T1000 (cell line): ENCODE data around the gene SORBS1.

Experiments
- DNase-seq: peaks from one replicate; lab custom pipeline; 2025; ENCODE audit warnings: mixed read lengths; lab: John Stamatoyannopoulos, UW

The SORBS1 gene

DNA sequence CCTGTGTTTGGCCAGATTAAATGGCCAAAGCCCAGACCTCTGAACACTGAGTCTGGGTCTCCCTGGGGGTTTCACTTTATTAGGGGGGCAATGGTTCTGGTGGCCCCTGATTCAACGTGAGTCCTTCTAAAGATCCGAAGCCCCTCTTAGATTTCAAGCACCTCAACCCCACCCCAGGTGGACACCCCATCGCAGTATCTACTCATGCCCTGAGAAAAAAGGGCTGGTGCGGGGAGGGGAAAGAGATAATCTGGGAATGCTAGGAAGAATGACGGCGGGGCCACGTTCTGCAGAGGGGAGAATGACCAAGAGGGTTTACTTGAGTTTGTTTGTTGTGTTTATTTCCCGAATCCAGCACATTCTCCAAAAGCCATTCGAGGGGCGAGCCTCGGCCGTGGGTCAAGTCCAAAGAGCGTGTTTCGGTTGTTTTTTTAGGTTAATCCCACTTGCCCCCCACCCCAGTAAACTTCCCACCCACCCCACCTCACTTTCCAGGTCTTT is 271.2 kb downstream of the SORBS1 start:
- no peak for DNase-seq

GRCh38 chr10:95289003-95289920 is 271.9 kb downstream of the SORBS1 start:
- no peak for DNase-seq

GRCh38 chr10:95288303-95288702 is 272.9 kb downstream of the SORBS1 start:
- DNase-seq = no peak

- no peak for DNase-seq
Measured at GRCh38 chr10:95287281-95287680, 273.9 kb downstream of the SORBS1 start.

GRCh38 chr10:95286707-95287106 is 274.5 kb downstream of the SORBS1 start:
- DNase-seq = no peak

DNA sequence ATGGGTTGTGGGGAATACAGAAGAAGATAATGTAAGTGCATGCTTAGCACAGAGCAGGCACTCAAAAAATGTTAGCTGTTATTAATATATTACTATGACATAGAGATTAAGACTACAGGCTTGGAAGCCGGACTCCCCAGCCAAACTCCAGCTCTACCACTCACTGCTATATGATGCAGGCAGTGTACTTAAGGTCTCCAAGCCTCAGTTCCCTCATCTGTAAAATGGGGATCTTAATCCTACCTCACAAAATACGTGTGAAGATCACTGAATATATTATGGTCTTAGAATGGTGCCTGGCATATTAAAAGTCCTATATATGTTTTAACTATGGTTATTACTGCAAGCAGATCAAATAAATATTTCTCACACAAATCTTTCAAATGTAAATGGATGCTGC is 275.6 kb downstream of the SORBS1 start:
- no peak for DNase-seq

DNA sequence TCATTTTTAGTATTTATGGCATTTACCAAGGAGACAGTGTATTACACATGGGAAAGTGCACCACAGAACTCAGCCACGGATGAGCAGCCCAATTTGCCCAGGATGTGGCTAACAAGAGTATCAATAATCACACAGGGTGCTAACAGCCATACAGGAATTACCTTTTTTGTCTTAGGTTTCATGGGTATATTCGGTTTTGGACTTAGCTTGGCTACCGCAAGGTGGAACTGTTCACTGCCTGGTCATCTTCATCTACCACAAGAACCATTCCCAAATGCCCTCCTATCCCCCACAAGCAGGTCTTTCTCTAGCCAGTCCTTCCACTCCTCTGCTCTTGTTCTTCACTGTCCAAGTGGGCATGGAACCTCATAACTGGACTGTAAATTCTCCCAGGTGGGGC is 276.4 kb downstream of the SORBS1 start:
- no peak for DNase-seq

DNA sequence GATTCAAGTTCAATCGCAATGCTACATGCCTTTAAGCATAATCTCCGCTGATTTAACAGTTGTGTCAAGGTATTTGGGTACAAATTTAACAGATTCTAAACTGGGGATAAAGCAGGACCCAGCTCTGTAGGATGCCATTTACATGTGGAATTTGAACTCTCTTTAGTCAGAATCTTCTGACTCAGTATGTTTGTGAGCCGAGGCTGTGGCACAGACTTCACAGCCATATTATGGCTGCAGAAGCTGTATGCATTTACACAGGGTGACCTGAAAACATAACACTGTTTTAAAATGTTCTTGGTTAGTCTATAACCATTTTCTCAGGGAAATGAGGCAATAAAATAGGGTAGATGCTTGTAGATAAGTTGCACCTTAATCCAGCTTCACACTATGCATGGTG is 279.1 kb downstream of the SORBS1 start:
- DNase-seq = no peak

DNA sequence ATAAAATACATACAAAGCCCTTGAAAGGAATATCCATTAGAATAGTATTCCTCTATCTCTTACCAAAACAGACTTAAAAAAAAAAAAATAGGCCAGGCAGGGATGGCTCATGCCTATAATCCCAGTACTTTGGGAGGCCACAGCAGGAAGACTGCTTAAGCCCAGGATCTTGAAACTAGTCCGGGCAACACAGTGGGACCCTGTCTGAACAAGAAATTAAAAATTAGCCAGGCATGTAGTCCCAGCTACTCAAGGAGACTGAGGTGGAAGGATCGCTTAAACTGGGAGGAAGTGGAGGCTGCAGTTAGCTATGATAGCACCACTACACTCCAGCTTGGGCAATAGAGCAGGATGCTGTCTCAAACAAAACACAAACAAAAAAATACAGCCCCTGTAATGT is 280.0 kb downstream of the SORBS1 start:
- DNase-seq = no peak

DNA sequence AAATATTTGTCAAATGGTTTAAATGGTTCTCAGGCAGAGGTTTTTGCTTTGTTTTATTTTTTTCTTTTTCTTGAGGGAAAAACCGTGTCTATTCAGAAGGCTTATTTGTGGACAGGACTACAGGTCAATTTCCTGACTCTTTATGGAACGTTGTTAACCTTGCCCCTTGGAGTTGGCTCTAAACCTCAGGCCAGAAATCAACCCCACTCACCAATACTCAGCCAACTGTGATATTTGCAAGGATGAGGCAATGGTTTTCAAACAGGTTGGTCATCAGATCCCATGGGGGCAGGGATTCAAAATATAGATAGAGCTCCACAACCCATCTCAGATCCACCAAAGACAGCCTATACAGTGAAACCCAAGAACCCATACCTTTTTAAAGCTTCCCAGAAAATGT is 280.5 kb downstream of the SORBS1 start:
- no peak for DNase-seq

- DNase-seq = no peak
Measured at GRCh38 chr10:95279042-95279820, 281.9 kb downstream of the SORBS1 start.

DNA sequence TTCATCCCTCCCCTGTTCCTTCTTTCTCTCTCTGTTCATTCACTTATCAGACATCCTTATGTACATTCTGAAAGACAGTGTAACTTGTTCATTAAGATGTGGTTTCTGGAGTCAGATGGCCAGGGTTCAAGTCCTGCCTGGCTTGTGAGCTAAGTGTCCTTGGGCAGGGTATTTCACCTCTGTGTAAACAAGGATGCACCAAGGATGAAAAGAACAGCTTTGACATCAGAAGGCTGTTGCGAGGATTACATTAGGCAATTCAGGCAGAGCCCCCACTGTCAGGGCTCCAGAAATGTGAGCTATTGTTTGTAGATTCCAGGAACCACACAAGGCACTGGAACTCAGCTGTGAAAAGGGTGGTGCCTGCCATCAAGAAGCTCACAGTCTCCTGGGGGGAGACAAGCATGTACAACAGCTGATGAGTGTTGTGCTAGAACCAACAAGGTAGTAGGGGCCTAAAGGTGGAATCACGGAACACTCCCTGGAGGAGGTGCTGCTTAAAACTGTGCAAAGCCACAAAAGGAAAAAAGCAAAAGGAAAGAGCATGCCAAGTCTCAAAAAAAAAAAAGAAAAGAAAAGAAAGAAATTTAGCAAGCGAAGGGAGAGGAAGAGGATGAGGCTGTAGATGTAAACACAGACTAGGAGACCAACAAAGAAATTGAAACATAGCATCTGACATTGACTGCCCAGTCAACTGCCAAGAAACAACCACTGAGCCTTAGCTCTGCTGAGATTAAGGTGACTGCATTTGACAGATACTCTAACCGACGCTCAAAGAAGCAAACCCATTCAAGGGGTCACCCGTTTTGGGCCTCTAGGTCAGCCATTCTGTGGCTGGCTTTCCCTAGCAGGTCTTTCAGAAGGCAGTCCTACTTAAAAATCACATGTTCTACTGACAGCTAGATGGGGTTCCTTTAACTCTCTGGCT is 282.8 kb downstream of the SORBS1 start:
- no peak for DNase-seq

GRCh38 chr10:95277614-95278013 is 283.6 kb downstream of the SORBS1 start:
- no peak for DNase-seq

DNA sequence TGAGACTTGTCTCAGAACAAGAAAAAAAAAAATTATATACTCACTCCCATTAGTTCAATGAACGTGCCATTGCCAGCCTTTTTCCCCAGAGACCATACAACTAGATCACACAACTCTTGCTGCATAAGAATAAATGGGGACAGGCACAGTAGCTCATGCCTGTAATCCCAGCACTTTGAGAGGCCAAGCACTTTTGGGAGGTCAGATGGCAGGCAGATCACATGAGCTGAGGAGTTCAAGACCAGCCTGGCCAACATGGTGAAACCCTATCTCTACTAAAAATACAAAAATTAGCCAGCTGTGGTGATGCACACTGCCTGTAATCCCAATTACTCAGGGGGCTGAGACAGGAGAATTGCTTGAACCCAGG is 284.0 kb downstream of the SORBS1 start:
- no peak for DNase-seq

GRCh38 chr10:95276367-95277200 is 284.6 kb downstream of the SORBS1 start:
- DNase-seq = no peak

DNA sequence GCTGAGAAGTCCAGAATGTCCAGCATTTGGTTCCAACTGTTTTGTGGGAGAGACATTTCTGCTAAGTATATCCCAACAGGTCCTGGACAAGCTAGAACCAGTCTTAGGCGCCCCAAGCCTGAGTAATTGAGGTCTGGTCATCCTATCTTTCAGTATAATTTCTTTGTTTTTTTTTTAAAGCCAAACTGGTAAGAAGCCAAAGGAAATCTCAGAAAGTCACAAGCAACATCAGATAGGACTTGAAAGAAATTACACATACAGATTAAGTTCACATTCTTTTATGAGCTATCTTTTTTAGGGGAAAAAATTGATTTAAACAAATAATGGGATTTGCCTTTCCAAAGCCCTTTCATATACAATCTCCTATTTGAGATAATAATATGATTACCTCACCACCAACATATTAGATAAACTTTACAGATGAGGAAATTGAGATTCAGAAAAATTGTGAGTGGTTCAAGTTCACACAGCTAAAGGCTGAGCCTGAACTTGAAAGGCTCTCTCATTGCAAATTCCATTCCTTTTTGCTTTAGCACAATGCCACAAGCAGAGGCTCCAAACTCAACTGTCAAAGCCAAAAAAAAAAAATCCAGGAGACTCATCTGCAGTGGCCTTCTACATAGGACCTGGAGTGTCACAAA is 285.3 kb downstream of the SORBS1 start:
- no peak for DNase-seq

DNA sequence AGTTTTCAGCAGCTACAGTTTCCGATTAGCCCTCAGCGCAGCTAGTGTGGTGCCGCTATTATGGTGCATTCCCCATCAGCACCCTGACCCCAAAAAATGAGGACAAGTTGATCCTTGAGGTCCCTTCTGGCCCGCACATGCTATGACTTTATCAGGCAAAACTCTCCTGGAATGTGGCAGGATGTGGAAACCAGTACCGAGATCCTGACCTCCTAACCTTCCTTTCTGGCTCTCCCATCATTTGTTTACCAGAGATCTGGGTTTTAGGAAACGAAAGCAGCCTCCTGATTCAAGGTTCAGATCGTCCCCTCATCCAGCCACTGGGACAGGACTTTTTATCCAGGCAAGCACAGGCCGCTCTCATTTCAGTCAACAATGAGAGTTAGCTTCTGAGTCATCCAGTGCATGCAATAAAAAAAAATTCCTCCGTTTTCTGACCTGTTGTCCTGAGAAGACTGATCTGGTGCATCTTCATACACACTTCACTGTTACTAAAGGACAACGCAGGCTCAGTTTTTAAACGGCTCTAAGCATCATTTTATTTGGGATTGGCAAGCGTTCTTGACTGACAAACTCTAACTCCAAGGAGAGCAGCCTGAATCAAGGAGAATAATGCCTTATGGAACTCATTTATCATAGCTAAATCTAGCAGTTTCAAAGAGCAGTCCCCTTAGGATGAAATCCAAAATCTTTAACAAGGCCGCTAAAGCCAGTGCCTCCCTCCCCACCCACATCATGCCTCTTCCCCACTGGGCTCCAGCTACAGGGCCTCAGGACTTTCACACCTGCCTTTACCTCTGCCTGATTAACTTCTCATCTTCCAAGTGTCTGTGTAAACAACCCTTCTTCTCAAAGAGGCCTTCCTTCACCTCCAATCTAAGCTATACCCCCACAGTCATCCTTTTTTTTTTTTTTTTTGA is 287.5 kb downstream of the SORBS1 start:
- DNase-seq = peak; percentile 35

DNA sequence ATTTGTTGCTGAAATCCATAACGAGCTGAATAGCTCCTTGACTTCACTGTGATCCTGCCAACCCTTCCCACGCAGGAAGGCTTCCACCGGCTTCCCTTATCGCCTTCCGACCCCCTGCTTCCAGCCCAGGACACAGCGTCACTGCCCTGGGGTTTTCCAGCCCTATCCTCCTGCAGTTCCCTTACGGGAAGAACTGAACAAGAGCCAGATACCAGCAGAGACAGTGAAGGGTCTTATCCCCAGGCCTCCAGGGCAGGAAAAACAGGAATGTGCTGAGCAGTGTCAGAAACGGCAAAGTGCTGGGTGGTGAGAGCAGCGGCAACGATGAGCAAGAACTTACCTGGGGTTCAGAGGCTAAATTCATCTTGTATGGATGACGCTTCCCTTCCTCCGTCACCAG is 292.7 kb downstream of the SORBS1 start:
- no peak for DNase-seq

GRCh38 chr10:95267251-95267650 is 293.9 kb downstream of the SORBS1 start:
- no peak for DNase-seq
